Activated CD8-positive, alpha-beta memory T cell treated with anti-CD3 and anti-CD28 coated beads, Interleukin-2, amount 10 ng/mL, durations not matched to agents 7 days and 5 days (primary cell): ENCODE measurements around the gene OR10Z1. TPM values are rescaled to one million over a fixed set of nuclear protein-coding genes. Genes with fewer than 3 reads are reported as not detected.

Experiments used
- ATAC-seq: fragments of 150-1000 bp; cut with Tn5 transposase; one replicate; pipeline ENCODE4 v1.10.0; 2021; ENCODE audit warnings: moderate library complexity
- CTCF ChIA-PET: fragments of 350-600 bp; sonication (Branson Sonifier 250); formaldehyde crosslinking; loops from one replicate; lab custom pipeline; 2021; ENCODE audit warnings: antibody characterized with exemption; lab: Charles Lee
- DNase-seq: peaks from one replicate; pipeline ENCODE4 v3.0.0-alpha.2; 2020
- H3K27ac Mint-ChIP-seq: one replicate; pipeline ENCODE4 v1.8.0; 2021; ENCODE audit warnings: mild to moderate bottlenecking, mixed read lengths
- H3K27me3 Mint-ChIP-seq: one replicate; pipeline ENCODE4 v1.8.0; 2021; ENCODE audit warnings: mixed read lengths
- H3K36me3 Mint-ChIP-seq: one replicate; pipeline ENCODE4 v1.8.0; 2021; ENCODE audit warnings: mild to moderate bottlenecking, mixed read lengths
- H3K4me1 Mint-ChIP-seq: one replicate; pipeline ENCODE4 v1.8.0; 2021; ENCODE audit warnings: mixed read lengths
- H3K4me3 Mint-ChIP-seq: one replicate; pipeline ENCODE4 v1.8.0; 2021; ENCODE audit warnings: mild to moderate bottlenecking, moderate library complexity, mixed read lengths
- H3K9me3 Mint-ChIP-seq: one replicate; pipeline ENCODE4 v1.8.0; 2022; ENCODE audit warnings: low read depth, mixed read lengths
- total RNA-seq, 2 experiments: library from RNA; stranded (reverse); gene quantifications; one replicate each; pipeline ENCODE4 v1.2.3, GENCODE V29; 2021

Gene OR10Z1, protein sequence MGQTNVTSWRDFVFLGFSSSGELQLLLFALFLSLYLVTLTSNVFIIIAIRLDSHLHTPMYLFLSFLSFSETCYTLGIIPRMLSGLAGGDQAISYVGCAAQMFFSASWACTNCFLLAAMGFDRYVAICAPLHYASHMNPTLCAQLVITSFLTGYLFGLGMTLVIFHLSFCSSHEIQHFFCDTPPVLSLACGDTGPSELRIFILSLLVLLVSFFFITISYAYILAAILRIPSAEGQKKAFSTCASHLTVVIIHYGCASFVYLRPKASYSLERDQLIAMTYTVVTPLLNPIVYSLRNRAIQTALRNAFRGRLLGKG
- total RNA-seq: not detected

DNA sequence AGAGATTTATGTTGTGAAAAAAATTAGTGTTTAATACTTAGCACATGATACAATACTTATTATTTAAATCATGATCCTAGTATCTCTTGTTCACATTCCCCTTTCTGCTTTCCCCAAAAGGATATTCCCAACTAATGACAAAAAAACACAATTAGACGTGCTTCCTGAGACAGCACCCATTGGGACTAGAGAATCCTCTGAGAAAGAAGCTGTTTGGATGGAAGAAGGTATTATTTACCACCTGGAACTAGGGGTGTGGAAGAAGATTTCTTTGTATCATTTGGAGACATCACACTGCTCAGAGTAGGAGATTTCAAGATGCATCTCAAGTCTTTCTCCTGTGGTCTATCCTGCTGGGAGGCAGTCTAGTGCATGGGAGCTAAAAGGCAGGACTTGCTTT, at the start of gene OR10Z1:
OR10Z1 (plus strand) TSS at position 301 of the 400 bp plus-strand sequence. CDS start 1,171 bp downstream, outside the sequence.
- peaks cover 16% of the 10 kb centered on the region for H3K27me3 Mint-ChIP-seq
- DNase-seq (no peak), ATAC-seq (no peak)
- H3K36me3 Mint-ChIP-seq: no peaks in the 10 kb centered on the region
- H3K27ac Mint-ChIP-seq: no peak within 1 kb of the TSS
- H3K4me3 Mint-ChIP-seq: no peak within 1 kb of the TSS
- CTCF ChIA-PET: no interaction called here
- H3K4me1 Mint-ChIP-seq: no peaks in the 10 kb centered on the region
- no peaks in the 10 kb centered on the region for H3K9me3 Mint-ChIP-seq

DNA sequence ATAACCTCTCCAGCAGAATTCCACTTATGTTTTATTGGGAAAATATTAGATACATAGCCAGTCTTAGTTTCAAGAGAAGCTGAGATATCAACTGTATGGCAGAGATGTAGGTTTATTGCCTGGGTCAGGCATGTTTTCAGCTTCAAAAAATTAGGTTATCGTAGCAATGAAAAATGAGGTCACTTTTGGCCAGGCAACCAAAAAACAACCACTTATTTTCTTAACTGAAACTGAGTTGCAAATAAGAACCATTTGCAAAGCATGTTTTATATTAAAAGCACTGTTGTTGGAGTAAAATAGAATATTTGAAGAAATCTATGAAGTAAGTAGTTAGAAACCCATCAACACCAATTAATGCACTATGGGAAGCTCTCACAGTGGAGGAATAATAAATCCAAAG, 45.4 kb upstream of the OR10Z1 start:
- no peak overlapping the region for H3K27ac Mint-ChIP-seq
- DNase-seq (no peak), ATAC-seq (no peak)
- CTCF ChIA-PET: no interaction called here
- no peak overlapping the region for H3K4me3 Mint-ChIP-seq
- H3K36me3 Mint-ChIP-seq: no peaks in the 10 kb centered on the region
- peaks cover 14% of the 10 kb centered on the region for H3K27me3 Mint-ChIP-seq
- H3K4me1 Mint-ChIP-seq: no peaks in the 10 kb centered on the region
- no peaks in the 10 kb centered on the region for H3K9me3 Mint-ChIP-seq

DNA sequence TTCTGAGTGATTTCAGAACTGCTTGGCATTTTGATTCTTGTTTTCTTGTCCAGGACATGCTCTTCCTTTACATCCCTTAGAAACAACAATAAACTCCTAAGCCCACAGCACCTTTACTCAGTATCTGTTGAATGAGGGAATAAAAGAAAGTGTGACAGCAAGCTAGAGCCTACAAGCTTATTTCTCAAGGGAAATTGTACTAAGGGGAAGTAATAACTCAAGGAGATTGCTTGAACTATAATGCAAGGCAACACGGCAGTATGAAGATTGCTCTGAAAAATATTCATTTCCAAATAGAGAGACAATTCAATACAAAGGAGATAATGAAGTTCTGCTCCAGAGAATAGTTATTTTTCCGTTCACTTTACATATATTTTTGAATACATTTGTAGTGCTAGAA, 41.2 kb upstream of the OR10Z1 start:
- Mint-ChIP-seq H3K4me3 (no peak overlapping the region), H3K9me3 (no peaks in the 10 kb centered on the region), H3K36me3 (no peaks in the 10 kb centered on the region), H3K27ac (no peak overlapping the region), H3K27me3 (peaks cover 18% of the 10 kb centered on the region), H3K4me1 (no peaks in the 10 kb centered on the region)
- CTCF ChIA-PET: no interaction called here
- ATAC-seq (no peak), DNase-seq (no peak)

DNA sequence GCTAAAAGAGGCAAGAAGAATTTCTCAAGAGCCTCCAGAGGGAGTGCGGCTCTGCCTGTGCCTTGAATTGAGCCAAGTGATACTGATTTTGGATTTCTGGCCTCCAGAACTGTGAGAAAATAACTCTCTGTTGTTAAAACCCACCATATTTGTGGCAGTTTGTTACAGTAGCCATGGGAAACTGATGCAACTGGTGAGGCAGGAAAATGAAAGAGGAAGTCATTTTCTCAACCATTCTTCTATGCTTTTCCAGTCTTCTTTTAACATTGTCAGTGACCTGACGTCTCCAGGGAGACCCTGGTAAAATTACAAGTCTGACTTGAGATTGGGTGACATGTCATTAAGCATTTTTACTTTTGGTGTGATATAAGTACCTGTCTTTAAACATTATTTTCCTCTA, 40.5 kb upstream of the OR10Z1 start:
- H3K4me1 Mint-ChIP-seq: no peaks in the 10 kb centered on the region
- ATAC-seq (no peak), DNase-seq (no peak)
- H3K36me3 Mint-ChIP-seq: no peaks in the 10 kb centered on the region
- H3K27me3 Mint-ChIP-seq: peaks cover 18% of the 10 kb centered on the region
- H3K4me3 Mint-ChIP-seq: no peak overlapping the region
- CTCF ChIA-PET: no interaction called here
- H3K27ac Mint-ChIP-seq: no peak overlapping the region
- no peaks in the 10 kb centered on the region for H3K9me3 Mint-ChIP-seq

DNA sequence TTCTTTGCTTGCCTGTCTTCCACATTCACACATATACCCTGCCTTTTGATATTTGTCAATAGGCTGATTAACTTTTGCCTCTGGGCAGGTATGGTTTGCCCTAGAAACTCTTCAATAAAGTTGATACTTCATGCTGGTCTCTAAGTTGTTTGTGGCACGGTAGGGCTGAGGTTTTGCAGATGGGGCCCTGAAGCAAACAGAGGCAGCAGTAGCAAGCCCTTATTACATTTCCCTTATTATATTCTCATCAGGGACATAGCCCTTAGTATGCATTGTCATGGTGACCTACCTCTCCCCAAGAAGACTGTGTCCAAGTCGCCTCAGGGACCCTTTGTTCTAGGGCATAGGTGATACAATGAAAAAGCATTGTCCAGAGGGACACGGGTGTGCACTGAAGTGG, 34.6 kb upstream of the OR10Z1 start, which contains the start of gene OR6P1:
OR6P1 (minus strand) TSS at position 101 of the 400 bp plus-strand sequence. CDS start 6,976 bp downstream, outside the sequence.
- H3K4me1 Mint-ChIP-seq: no peaks in the 10 kb centered on the region
- no peaks in the 10 kb centered on the region for H3K9me3 Mint-ChIP-seq
- H3K36me3 Mint-ChIP-seq: no peaks in the 10 kb centered on the region
- ATAC-seq (no peak), DNase-seq (no peak)
- no peak within 1 kb of the TSS for H3K27ac Mint-ChIP-seq
- H3K27me3 Mint-ChIP-seq: peaks cover 35% of the 10 kb centered on the region
- CTCF ChIA-PET: no interaction called here
- no peak within 1 kb of the TSS for H3K4me3 Mint-ChIP-seq

DNA sequence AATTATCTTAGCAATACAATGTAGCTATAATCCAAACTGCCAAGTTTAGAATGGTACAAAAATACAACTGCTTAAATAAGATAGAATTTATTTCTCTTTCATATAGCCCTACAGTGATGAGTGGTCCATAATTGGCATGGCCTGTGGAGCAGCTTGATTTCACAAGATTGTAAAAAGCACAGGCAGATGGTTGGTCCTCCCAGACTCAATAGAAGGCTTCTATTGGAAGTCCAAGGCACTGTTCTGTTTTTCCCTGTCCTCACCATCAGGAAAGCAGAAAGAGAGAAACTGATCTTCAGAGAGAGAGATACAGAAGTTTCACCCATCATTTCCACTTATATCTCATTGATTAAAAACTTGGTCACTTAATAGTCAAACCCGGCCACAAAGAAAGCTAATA, 32.8 kb upstream of the OR10Z1 start:
- Mint-ChIP-seq H3K36me3 (no peaks in the 10 kb centered on the region), H3K9me3 (no peaks in the 10 kb centered on the region), H3K4me3 (no peak overlapping the region), H3K27me3 (peaks cover 33% of the 10 kb centered on the region), H3K4me1 (no peaks in the 10 kb centered on the region), H3K27ac (no peak overlapping the region)
- CTCF ChIA-PET: no interaction called here
- DNase-seq: no peak
- no peak for ATAC-seq

DNA sequence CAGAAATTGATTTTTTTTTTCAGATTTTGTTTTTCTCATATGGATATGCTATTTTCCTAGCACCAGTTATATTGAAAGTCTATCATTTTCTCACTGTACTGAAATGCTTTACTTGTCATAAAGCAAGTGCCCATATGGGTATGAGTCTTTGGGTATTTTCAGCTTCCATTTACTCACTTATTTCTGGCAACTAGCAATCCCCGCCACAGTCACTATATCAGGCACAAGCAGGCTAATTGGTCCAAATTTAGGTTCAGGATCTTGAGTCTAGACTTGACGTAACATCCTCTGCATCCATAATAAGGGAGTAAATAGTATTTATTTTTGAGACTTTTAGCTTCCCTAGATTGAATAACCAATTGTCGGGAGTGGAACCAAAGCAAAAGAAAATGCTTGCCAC, 27.5 kb upstream of the OR10Z1 start:
- H3K9me3 Mint-ChIP-seq: no peaks in the 10 kb centered on the region
- no peaks in the 10 kb centered on the region for H3K36me3 Mint-ChIP-seq
- H3K4me3 Mint-ChIP-seq: no peak overlapping the region
- H3K4me1 Mint-ChIP-seq: no peaks in the 10 kb centered on the region
- peaks cover 16% of the 10 kb centered on the region for H3K27me3 Mint-ChIP-seq
- ATAC-seq: no peak
- CTCF ChIA-PET: no interaction called here
- no peak for DNase-seq
- H3K27ac Mint-ChIP-seq: no peak overlapping the region

DNA sequence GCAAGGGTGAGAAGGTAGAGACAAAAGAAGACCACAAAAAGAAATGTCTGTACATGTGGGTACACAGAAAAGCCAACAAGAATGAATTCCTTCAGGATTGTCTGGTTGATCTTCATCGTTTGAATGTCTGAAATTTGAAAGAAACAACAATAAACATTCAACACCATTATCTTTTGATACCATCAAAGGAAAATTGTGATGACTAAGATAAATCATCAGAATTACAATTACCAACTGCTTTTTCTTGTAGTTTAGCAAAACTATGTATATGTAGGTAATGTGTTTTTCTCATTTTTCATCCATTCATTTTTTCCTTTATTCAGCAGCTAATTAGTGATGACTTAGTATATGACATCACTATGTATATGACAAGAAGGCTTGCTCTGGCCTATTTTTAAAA, 25.3 kb upstream of the OR10Z1 start, which contains the start of gene OR10X1:
OR10X1 (minus strand) TSS at position 167 of the 400 bp plus-strand sequence; CDS start at position 167, 0 bp downstream.
- DNase-seq (no peak), ATAC-seq (no peak)
- Mint-ChIP-seq H3K4me3 (no peak within 1 kb of the TSS), H3K9me3 (no peaks in the 10 kb centered on the region), H3K27me3 (peaks cover 8% of the 10 kb centered on the region), H3K4me1 (no peaks in the 10 kb centered on the region), H3K27ac (no peak within 1 kb of the TSS), H3K36me3 (no peaks in the 10 kb centered on the region)
- CTCF ChIA-PET: no interaction called here

DNA sequence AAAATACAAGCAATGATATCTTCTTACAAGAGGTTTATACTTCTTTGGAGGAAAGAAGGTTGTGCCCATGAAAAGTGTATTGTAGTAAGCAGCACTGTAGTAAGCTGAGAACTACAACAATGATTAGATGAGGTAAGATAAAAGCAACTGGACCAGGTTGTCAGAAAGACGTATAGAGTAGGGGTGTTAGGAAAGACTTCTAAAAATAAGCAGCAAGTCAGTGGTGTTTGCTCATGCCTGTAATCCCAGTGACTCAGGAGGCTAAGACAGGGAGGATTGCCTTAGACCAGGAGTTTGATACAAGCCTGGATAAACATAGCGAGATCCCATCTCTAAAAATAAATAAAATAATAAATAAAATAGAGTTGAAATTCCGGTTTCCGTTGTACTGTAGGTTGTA, 21.1 kb upstream of the OR10Z1 start:
- H3K27ac Mint-ChIP-seq: no peak overlapping the region
- ATAC-seq: no peak
- no peak for DNase-seq
- no peak overlapping the region for H3K4me3 Mint-ChIP-seq
- peaks cover 3% of the 10 kb centered on the region for H3K9me3 Mint-ChIP-seq
- CTCF ChIA-PET: no interaction called here
- peaks cover 7% of the 10 kb centered on the region for H3K27me3 Mint-ChIP-seq
- H3K4me1 Mint-ChIP-seq: no peaks in the 10 kb centered on the region
- no peaks in the 10 kb centered on the region for H3K36me3 Mint-ChIP-seq

DNA sequence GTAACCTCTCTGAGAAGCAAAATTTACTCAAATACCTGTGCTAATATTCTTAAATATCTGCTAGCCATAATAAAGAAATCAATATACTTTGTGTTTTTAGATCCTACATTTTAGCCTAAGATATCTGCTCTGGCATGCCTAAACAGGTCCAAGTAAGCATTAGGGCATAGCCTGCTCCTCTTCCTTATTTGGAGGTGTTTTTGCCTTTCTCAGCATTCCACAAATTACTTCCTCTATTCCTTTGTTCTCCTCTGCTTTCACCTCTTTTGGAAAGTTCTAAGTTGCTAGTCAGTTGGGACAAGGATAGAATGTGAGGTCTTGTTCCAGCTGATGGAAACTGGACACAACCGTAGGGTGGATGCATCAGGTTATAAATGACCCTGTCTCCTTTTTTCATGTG, 18.1 kb upstream of the OR10Z1 start:
- Mint-ChIP-seq H3K4me3 (no peak overlapping the region), H3K27me3 (peaks cover 5% of the 10 kb centered on the region), H3K4me1 (no peaks in the 10 kb centered on the region), H3K9me3 (peaks cover 5% of the 10 kb centered on the region), H3K36me3 (no peaks in the 10 kb centered on the region), H3K27ac (no peak overlapping the region)
- ATAC-seq: no peak
- DNase-seq: no peak
- CTCF ChIA-PET: no interaction called here

DNA sequence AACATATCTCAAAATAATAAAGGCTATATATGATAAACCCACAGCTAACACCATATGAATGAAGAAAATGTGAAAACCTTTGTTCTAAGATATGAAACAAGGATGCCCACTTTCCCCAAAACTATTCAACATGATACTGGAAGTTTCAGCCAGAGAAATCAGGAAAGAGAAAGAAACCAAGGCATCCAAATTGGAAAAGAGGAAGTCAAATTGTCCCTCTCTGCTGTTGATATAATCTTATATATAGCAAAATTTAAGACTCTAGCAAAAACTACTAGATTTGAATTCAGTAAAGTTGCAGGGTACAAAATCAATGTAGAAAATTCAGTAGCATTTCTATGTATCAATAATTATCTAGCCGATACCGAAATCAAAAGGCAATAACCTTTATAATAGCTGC, 4.3 kb upstream of the OR10Z1 start:
- H3K4me1 Mint-ChIP-seq: no peaks in the 10 kb centered on the region
- H3K9me3 Mint-ChIP-seq: peaks cover 4% of the 10 kb centered on the region
- no peak overlapping the region for H3K27ac Mint-ChIP-seq
- ATAC-seq: no peak
- CTCF ChIA-PET: no interaction called here
- no peaks in the 10 kb centered on the region for H3K36me3 Mint-ChIP-seq
- no peak for DNase-seq
- H3K27me3 Mint-ChIP-seq: peaks cover 19% of the 10 kb centered on the region
- no peak overlapping the region for H3K4me3 Mint-ChIP-seq

DNA sequence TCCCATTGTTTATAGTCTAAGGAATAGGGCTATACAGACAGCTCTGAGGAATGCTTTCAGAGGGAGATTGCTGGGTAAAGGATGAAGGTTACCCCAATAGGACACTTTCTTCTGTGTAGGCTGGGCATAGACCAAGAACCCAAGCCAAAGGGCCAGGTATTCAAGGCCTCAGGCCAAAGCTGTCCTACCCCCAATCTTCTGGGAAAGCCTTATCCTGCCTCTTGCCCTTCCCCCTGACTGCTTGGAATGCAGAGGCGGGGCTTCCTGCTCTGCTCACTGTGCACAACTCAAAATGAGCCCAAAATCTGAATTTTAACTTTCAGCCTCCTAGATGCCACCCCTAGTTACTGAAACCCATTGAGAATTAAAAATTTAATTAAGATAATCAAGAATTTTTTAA, 2.2 kb downstream of the OR10Z1 start:
- H3K36me3 Mint-ChIP-seq: no peaks in the 10 kb centered on the region
- no peak for ATAC-seq
- H3K27me3 Mint-ChIP-seq: peaks cover 9% of the 10 kb centered on the region
- no peaks in the 10 kb centered on the region for H3K9me3 Mint-ChIP-seq
- no peak overlapping the region for H3K4me3 Mint-ChIP-seq
- CTCF ChIA-PET: no interaction called here
- DNase-seq: no peak
- H3K4me1 Mint-ChIP-seq: peaks cover 5% of the 10 kb centered on the region
- H3K27ac Mint-ChIP-seq: no peak overlapping the region

DNA sequence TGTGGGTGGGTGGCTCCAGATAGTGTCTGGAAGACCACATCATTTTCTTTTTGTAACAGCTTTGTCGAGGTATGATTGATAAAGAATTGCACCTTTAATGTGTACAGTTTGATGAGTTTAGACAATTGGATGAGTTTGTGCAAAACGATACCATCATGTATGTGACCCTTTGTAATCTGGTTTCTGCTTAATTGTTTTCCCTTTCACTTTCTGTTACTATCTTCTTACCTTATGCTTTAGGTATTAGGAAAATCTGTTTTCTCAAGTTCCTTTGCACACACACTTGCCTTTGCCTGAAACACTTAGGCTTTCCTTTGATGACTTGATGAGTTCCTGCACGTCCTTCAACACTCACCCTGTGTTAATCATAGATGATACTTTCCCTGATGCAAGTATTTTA, 6.8 kb downstream of the OR10Z1 start:
- DNase-seq (no peak), ATAC-seq (no peak)
- Mint-ChIP-seq H3K36me3 (no peaks in the 10 kb centered on the region), H3K4me3 (no peak overlapping the region), H3K4me1 (peaks cover 5% of the 10 kb centered on the region), H3K9me3 (no peaks in the 10 kb centered on the region), H3K27me3 (peaks cover 13% of the 10 kb centered on the region), H3K27ac (no peak overlapping the region)
- CTCF ChIA-PET: interaction anchor here (0.7 kb wide), 1 partner anchor 64 kb away, joined by 3 read pairs; no protein-coding TSS in a partner anchor

DNA sequence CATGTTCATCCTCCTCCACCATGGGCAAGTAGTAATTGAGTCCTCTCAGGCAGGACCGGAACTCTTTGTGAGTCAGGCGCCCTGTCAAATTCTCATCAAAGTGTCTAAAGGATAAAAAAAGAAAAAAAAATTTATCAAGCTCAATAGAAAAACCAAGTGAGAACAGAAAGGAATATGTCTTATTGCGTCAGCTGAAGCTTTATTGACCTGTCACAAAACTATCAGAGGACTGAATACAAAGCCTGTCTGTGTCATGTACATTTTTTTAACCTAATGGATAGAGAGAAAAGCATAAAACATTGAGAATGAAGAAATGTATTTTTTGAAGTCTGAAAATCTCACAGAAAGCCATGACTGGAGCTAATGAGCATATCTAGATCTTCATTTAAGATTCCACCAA, 8.7 kb downstream of the OR10Z1 start:
- H3K27ac Mint-ChIP-seq: no peak overlapping the region
- no peak overlapping the region for H3K4me3 Mint-ChIP-seq
- CTCF ChIA-PET: no interaction called here
- ATAC-seq (no peak), DNase-seq (no peak)
- H3K36me3 Mint-ChIP-seq: no peaks in the 10 kb centered on the region
- no peaks in the 10 kb centered on the region for H3K9me3 Mint-ChIP-seq
- H3K27me3 Mint-ChIP-seq: peaks cover 22% of the 10 kb centered on the region
- peaks cover 5% of the 10 kb centered on the region for H3K4me1 Mint-ChIP-seq
